Dendritic cell treated with granulocyte-macrophage colony-stimulating factor and Interleukin-4, amounts not matched to agents 40 ng/mL and 50 ng/mL, for 4 days (primary cell): ENCODE data around the gene INPP4B.

ENCODE experiments used
- H3K27ac Mint-ChIP-seq: one replicate; pipeline ENCODE4 v1.8.0; 2022; ENCODE audit warnings: mild to moderate bottlenecking, mixed read lengths
- H3K27me3 Mint-ChIP-seq: one replicate; pipeline ENCODE4 v1.8.0; 2022; ENCODE audit warnings: mild to moderate bottlenecking, mixed read lengths
- H3K36me3 Mint-ChIP-seq: one replicate; pipeline ENCODE4 v1.8.0; 2022; ENCODE audit warnings: low read depth, mixed read lengths
- H3K4me1 Mint-ChIP-seq: one replicate; pipeline ENCODE4 v1.8.0; 2022; ENCODE audit warnings: low read depth, mixed read lengths
- H3K4me3 Mint-ChIP-seq: one replicate; pipeline ENCODE4 v1.8.0; 2022; ENCODE audit warnings: mild to moderate bottlenecking, moderate library complexity, mixed read lengths
- H3K9me3 Mint-ChIP-seq: one replicate; pipeline ENCODE4 v1.8.0; 2022; ENCODE audit warnings: mixed read lengths
- intact Hi-C: fragments of 100-400 bp; cut with micrococcal nuclease; formaldehyde crosslinking; loops from one replicate; pipeline ENCODE4 v1.15.0; 2022

The INPP4B gene

GRCh38 chr4:142585411-142585810 is 260.7 kb downstream of the INPP4B start:
- intact Hi-C loops = no loop called here
- no peak overlapping the region for H3K4me3 Mint-ChIP-seq
- no peaks in the 10 kb centered on the region for H3K9me3 Mint-ChIP-seq
- no peaks in the 10 kb centered on the region for H3K4me1 Mint-ChIP-seq
- no peaks in the 10 kb centered on the region for H3K27me3 Mint-ChIP-seq
- no peak overlapping the region for H3K27ac Mint-ChIP-seq
- H3K36me3 Mint-ChIP-seq = no peaks in the 10 kb centered on the region

DNA sequence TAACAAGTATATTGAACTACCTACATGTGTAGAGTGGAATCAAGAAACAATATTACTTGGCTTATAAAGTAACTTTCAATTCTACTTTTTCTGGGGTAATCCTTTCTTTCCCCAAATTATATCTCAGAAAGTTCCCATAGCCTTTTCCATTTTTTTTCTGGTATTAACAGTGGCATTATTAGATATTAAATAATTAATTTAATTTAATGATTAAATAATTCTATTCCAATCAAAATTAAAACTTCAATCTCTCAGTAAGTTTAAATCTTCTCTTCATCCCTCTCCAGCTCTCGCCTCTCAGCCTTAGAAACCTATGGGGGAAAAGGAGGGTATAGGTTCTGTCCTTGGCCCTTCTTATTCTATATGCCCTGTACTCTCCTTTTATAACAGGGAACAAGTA is 262.4 kb downstream of the INPP4B start:
- intact Hi-C loops = no loop called here
- H3K27ac Mint-ChIP-seq = no peak overlapping the region

DNA sequence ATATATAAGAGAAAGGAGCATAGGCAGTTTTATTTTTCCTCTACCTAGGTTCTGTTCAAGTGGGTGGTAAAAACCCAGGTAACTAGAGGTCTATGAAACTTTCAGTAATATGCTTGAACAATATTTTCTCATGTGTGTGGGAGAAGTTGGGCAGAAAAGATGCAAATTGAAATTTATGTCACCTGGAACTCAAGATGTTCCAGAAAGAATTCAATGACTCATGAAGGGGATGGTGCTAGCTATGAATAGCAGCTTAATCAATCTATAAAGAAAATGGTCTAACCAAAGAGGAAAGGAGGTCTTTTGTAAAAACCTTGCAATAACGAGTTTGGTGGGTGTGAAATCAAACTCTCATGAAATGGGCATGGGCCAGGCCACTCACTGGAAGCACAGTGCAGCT is 263.8 kb downstream of the INPP4B start:
- no peaks in the 10 kb centered on the region for H3K4me1 Mint-ChIP-seq
- no peaks in the 10 kb centered on the region for H3K36me3 Mint-ChIP-seq
- no peaks in the 10 kb centered on the region for H3K27me3 Mint-ChIP-seq
- H3K9me3 Mint-ChIP-seq = no peaks in the 10 kb centered on the region
- H3K27ac Mint-ChIP-seq = no peak overlapping the region
- intact Hi-C loops = no loop called here
- H3K4me3 Mint-ChIP-seq = no peak overlapping the region

More for the DNA sequence above, 262.4 kb downstream of the INPP4B start:
- no peaks in the 10 kb centered on the region for H3K36me3 Mint-ChIP-seq
- no peaks in the 10 kb centered on the region for H3K27me3 Mint-ChIP-seq
- no peak overlapping the region for H3K4me3 Mint-ChIP-seq
- no peaks in the 10 kb centered on the region for H3K9me3 Mint-ChIP-seq
- no peaks in the 10 kb centered on the region for H3K4me1 Mint-ChIP-seq

DNA sequence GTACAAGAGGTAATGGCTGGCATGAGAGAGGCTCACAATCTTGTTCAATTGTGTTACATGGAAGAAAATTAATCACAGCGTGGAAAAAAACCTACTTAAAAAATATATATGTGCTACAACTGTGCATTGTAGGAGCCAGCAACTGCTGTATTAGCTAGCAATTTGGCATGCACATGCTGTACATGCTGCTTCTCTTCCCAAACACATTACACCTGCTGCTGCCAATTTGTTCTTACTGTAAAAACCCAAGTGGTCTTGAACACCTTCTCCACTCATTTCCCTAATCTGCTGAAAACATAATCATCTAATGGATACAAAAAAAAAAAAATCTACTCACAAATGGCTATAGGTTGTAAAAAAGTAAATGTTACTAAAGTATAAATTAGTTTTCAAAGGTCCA is 264.2 kb downstream of the INPP4B start:
- no peaks in the 10 kb centered on the region for H3K9me3 Mint-ChIP-seq
- H3K4me1 Mint-ChIP-seq = no peaks in the 10 kb centered on the region
- intact Hi-C loops = no loop called here
- H3K27me3 Mint-ChIP-seq = no peaks in the 10 kb centered on the region
- no peak overlapping the region for H3K4me3 Mint-ChIP-seq
- H3K27ac Mint-ChIP-seq = no peak overlapping the region
- no peaks in the 10 kb centered on the region for H3K36me3 Mint-ChIP-seq

- Mint-ChIP-seq H3K36me3 (no peaks in the 10 kb centered on the region), H3K4me1 (no peaks in the 10 kb centered on the region), H3K9me3 (no peaks in the 10 kb centered on the region), H3K27me3 (no peaks in the 10 kb centered on the region), H3K27ac (no peak overlapping the region), H3K4me3 (no peak overlapping the region)
- intact Hi-C loops = no loop called here
Observed at GRCh38 chr4:142579443-142579842, 266.7 kb downstream of the INPP4B start.

GRCh38 chr4:142574306-142574705 is 271.8 kb downstream of the INPP4B start:
- no peak overlapping the region for H3K27ac Mint-ChIP-seq
- intact Hi-C loops = no loop called here
- H3K4me1 Mint-ChIP-seq = no peaks in the 10 kb centered on the region
- H3K4me3 Mint-ChIP-seq = no peak overlapping the region
- no peaks in the 10 kb centered on the region for H3K36me3 Mint-ChIP-seq
- peaks cover 10% of the 10 kb centered on the region for H3K9me3 Mint-ChIP-seq
- H3K27me3 Mint-ChIP-seq = no peaks in the 10 kb centered on the region

DNA sequence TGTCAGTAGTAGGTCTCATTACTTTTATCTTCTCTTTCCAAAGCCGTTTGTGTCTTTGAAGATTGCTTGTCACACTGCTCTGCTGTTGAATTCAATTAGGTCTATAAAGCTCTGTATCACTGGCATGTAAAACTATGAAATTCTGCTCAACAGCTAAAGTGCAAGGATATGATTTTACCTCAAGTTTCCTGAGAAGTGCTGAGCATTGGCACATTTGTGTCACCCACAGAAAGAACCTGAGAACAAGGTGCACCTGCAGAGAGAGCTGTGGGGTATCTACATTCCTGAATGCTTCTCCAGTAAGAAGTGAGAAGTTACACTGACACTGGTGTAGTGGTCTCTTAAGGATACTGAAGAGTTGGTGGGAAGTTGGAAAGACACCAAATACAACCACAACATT is 274.0 kb downstream of the INPP4B start:
- H3K9me3 Mint-ChIP-seq = peaks cover 10% of the 10 kb centered on the region
- no peak overlapping the region for H3K27ac Mint-ChIP-seq
- H3K4me3 Mint-ChIP-seq = no peak overlapping the region
- H3K27me3 Mint-ChIP-seq = no peaks in the 10 kb centered on the region
- no peaks in the 10 kb centered on the region for H3K36me3 Mint-ChIP-seq
- H3K4me1 Mint-ChIP-seq = no peaks in the 10 kb centered on the region
- intact Hi-C loops = no loop called here

DNA sequence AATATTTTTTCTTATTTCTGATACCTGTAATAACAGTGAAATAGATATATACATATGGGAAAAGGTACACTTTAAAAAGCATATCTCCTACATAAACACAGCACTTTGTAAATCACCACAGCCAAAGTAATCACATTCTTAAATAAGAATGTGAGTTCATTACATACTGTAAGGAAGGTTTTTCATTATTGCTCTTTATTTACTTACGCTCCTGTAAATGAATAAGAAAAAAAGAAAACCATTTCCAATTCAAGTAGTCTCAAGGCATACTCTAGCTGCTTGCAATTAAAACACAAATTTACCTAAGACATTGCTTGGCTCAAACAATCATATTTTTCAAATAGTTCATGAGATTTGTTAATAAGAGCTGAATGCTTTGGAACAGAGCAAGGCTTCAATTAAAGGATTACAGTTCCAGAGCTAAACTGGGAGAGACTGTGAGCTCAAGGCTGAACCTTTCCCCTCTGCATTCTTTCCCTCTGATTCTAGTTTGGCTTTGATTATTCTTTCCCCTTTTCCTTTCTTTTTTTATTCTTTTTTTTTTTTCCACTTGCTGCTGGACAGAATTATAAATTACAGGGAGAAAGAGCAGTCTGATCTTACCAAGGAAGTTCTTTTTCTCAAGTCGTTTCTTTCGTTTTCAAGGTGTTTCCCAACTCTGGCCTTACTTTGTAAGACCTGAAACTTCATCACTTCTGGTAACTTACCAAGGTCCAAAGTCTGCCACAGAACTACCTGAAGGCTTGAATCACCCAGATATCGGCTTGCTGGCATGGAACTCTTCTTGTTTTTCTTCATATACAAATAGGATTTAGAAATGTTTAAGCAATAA is 278.3 kb downstream of the INPP4B start:
- no peaks in the 10 kb centered on the region for H3K27me3 Mint-ChIP-seq
- no peak overlapping the region for H3K27ac Mint-ChIP-seq
- no peaks in the 10 kb centered on the region for H3K4me1 Mint-ChIP-seq
- H3K36me3 Mint-ChIP-seq = no peaks in the 10 kb centered on the region
- H3K4me3 Mint-ChIP-seq = no peak overlapping the region
- peaks cover 4% of the 10 kb centered on the region for H3K9me3 Mint-ChIP-seq
- intact Hi-C loops = no loop called here

- Mint-ChIP-seq H3K4me3 (no peak overlapping the region), H3K4me1 (no peaks in the 10 kb centered on the region), H3K27ac (no peak overlapping the region), H3K27me3 (no peaks in the 10 kb centered on the region), H3K36me3 (no peaks in the 10 kb centered on the region), H3K9me3 (no peaks in the 10 kb centered on the region)
- intact Hi-C loops = no loop called here
Observed at GRCh38 chr4:142567199-142567598, 278.9 kb downstream of the INPP4B start.

- H3K27ac Mint-ChIP-seq = no peak overlapping the region
- intact Hi-C loops = no loop called here
- no peaks in the 10 kb centered on the region for H3K9me3 Mint-ChIP-seq
- H3K36me3 Mint-ChIP-seq = no peaks in the 10 kb centered on the region
- no peaks in the 10 kb centered on the region for H3K4me1 Mint-ChIP-seq
- H3K4me3 Mint-ChIP-seq = no peak overlapping the region
- no peaks in the 10 kb centered on the region for H3K27me3 Mint-ChIP-seq
Observed at GRCh38 chr4:142566777-142567176, 279.3 kb downstream of the INPP4B start.

- H3K27ac Mint-ChIP-seq = no peak overlapping the region
- no peak overlapping the region for H3K4me3 Mint-ChIP-seq
- H3K4me1 Mint-ChIP-seq = no peaks in the 10 kb centered on the region
- intact Hi-C loops = no loop called here
- H3K36me3 Mint-ChIP-seq = no peaks in the 10 kb centered on the region
- H3K27me3 Mint-ChIP-seq = no peaks in the 10 kb centered on the region
- no peaks in the 10 kb centered on the region for H3K9me3 Mint-ChIP-seq
Observed at GRCh38 chr4:142566243-142566642, 279.9 kb downstream of the INPP4B start.

DNA sequence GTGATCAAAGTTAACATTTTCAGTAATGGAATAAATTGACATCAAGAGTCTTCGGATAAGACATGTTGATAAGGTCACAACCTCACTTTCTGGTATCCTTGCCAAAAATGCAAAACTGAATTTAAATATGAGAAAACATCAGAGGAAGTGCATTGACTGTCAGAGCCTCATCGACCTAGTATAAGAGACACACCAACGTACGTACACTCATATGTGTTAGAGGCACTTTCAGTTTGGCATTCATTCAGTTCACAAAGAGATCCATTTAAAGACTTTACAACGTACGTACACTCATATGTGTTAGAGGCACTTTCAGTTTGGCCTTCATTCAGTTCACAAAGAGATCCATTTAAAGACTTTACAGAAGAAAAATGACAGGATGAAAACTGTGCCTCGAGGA is 280.3 kb downstream of the INPP4B start:
- no peaks in the 10 kb centered on the region for H3K4me1 Mint-ChIP-seq
- no peaks in the 10 kb centered on the region for H3K36me3 Mint-ChIP-seq
- no peaks in the 10 kb centered on the region for H3K9me3 Mint-ChIP-seq
- no peak overlapping the region for H3K4me3 Mint-ChIP-seq
- no peak overlapping the region for H3K27ac Mint-ChIP-seq
- no peaks in the 10 kb centered on the region for H3K27me3 Mint-ChIP-seq
- intact Hi-C loops = no loop called here

- Mint-ChIP-seq H3K27ac (no peak overlapping the region), H3K4me1 (no peaks in the 10 kb centered on the region), H3K27me3 (no peaks in the 10 kb centered on the region), H3K4me3 (no peak overlapping the region), H3K36me3 (no peaks in the 10 kb centered on the region), H3K9me3 (no peaks in the 10 kb centered on the region)
- intact Hi-C loops = no loop called here
Observed at GRCh38 chr4:142563682-142564291, 282.3 kb downstream of the INPP4B start.

DNA sequence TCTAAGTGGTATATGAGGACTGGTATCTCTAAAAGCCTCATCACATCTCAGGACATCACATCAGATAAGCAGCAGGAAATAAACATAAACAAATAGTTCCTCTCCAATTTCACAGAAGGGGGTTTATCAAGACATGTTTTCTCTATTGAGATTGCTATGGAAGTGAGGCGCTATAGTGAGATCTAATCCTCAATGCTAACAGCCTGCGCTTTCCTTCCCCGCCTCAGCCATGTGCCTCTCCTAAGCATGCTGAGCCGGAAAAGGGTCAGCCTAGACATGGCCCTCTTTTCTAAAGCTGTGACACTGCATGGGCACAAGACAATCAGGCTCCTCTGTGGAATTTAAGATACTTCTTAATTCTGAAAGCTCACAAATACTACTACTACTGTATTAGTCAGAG is 286.1 kb downstream of the INPP4B start:
- Mint-ChIP-seq H3K9me3 (no peaks in the 10 kb centered on the region), H3K27me3 (no peaks in the 10 kb centered on the region), H3K4me3 (no peak overlapping the region), H3K36me3 (no peaks in the 10 kb centered on the region), H3K27ac (no peak overlapping the region), H3K4me1 (no peaks in the 10 kb centered on the region)
- intact Hi-C loops = no loop called here

GRCh38 chr4:142558851-142559250 is 287.2 kb downstream of the INPP4B start:
- no peak overlapping the region for H3K27ac Mint-ChIP-seq
- H3K9me3 Mint-ChIP-seq = no peaks in the 10 kb centered on the region
- intact Hi-C loops = no loop called here
- no peaks in the 10 kb centered on the region for H3K27me3 Mint-ChIP-seq
- no peak overlapping the region for H3K4me3 Mint-ChIP-seq
- no peaks in the 10 kb centered on the region for H3K4me1 Mint-ChIP-seq
- no peaks in the 10 kb centered on the region for H3K36me3 Mint-ChIP-seq
